IPS DF 6.9 (cell line): Measurements from ENCODE around the gene GLP1R.

Experiments used
- DNase-seq: peaks from one replicate; pipeline ENCODE4 v3.0.0-alpha.2; 2013; ENCODE audit warnings: low read depth, low spot score
- H3K27ac ChIP-seq: one replicate; pipeline ENCODE4 v1.5.1; 2013; ENCODE audit warnings: low read length, control low read depth
- H3K27me3 ChIP-seq: 2 replicates; pipeline ENCODE4 v1.6.1; 2013; ENCODE audit warnings: mild to moderate bottlenecking, low read length; ENCODE audit not compliant: control insufficient read depth, insufficient read depth
- H3K36me3 ChIP-seq: 2 replicates; pipeline ENCODE4 v1.6.1; 2013; ENCODE audit warnings: low read length; ENCODE audit not compliant: control insufficient read depth, insufficient read depth
- H3K4me1 ChIP-seq: 2 replicates; pipeline ENCODE4 v1.6.1; 2013; ENCODE audit warnings: low read length; ENCODE audit not compliant: control insufficient read depth, insufficient read depth
- H3K4me3 ChIP-seq: 2 replicates; pipeline ENCODE4 v1.5.1; 2013; ENCODE audit warnings: mild to moderate bottlenecking, low read length
- H3K9me3 ChIP-seq: 2 replicates; pipeline ENCODE4 v1.6.1; 2013; ENCODE audit warnings: low read length, inconsistent platforms; ENCODE audit not compliant: control insufficient read depth, insufficient read depth
- WGBS: extraction: QIAGEN DNeasy Blood & Tissue Kit; methylation state at CpG from one replicate; pipeline ENCODE4 v1.1.7; 2013; ENCODE audit warnings: mixed read lengths, missing lambda C conversion rate; ENCODE audit not compliant: insufficient read length, insufficient coverage; 5-methylcytosine and 5-hydroxymethylcytosine counted together

The GLP1R gene

GRCh38 chr6:39061588-39061987 is 13.0 kb downstream of the GLP1R start:
- Histone ChIP-seq H3K27me3 (no peaks in the 10 kb centered on the region), H3K27ac (no peak overlapping the region), H3K4me1 (no peaks in the 10 kb centered on the region), H3K4me3 (no peak overlapping the region), H3K9me3 (no peaks in the 10 kb centered on the region), H3K36me3 (no peaks in the 10 kb centered on the region)
- DNase-seq = no peak
- WGBS = no CpG with 5 or more reads among the region's 3 CpGs

GRCh38 chr6:39062014-39062740 is 13.6 kb downstream of the GLP1R start:
- no peaks in the 10 kb centered on the region for H3K27me3 ChIP-seq
- DNase-seq = no peak
- no peak overlapping the region for H3K27ac ChIP-seq
- no peaks in the 10 kb centered on the region for H3K4me1 ChIP-seq
- H3K4me3 ChIP-seq = no peak overlapping the region
- no CpG with 5 or more reads among the region's 10 CpGs for WGBS
- H3K9me3 ChIP-seq = no peaks in the 10 kb centered on the region
- H3K36me3 ChIP-seq = no peaks in the 10 kb centered on the region

GRCh38 chr6:39063526-39063925 is 14.9 kb downstream of the GLP1R start:
- Histone ChIP-seq H3K36me3 (no peaks in the 10 kb centered on the region), H3K9me3 (no peaks in the 10 kb centered on the region), H3K27me3 (no peaks in the 10 kb centered on the region), H3K4me1 (no peaks in the 10 kb centered on the region), H3K27ac (no peak overlapping the region), H3K4me3 (no peak overlapping the region)
- no CpG with 5 or more reads among the region's 1 CpG for WGBS
- no peak for DNase-seq

- Histone ChIP-seq H3K4me1 (no peaks in the 10 kb centered on the region), H3K27me3 (no peaks in the 10 kb centered on the region), H3K9me3 (no peaks in the 10 kb centered on the region), H3K36me3 (no peaks in the 10 kb centered on the region), H3K27ac (no peak overlapping the region), H3K4me3 (no peak overlapping the region)
- DNase-seq = no peak
- WGBS = no CpG with 5 or more reads among the region's 8 CpGs
Measured at GRCh38 chr6:39065561-39065960, 17.0 kb downstream of the GLP1R start.

GRCh38 chr6:39068391-39068790 is 19.8 kb downstream of the GLP1R start:
- no peaks in the 10 kb centered on the region for H3K36me3 ChIP-seq
- peaks cover 2% of the 10 kb centered on the region for H3K4me1 ChIP-seq
- H3K4me3 ChIP-seq = no peak overlapping the region
- H3K27me3 ChIP-seq = no peaks in the 10 kb centered on the region
- no peak overlapping the region for H3K27ac ChIP-seq
- no CpG with 5 or more reads among the region's 7 CpGs for WGBS
- H3K9me3 ChIP-seq = no peaks in the 10 kb centered on the region
- no peak for DNase-seq

- H3K4me1 ChIP-seq = peaks cover 3% of the 10 kb centered on the region
- no peaks in the 10 kb centered on the region for H3K9me3 ChIP-seq
- no CpG with 5 or more reads among the region's 9 CpGs for WGBS
- H3K36me3 ChIP-seq = no peaks in the 10 kb centered on the region
- H3K27ac ChIP-seq = no peak overlapping the region
- H3K4me3 ChIP-seq = no peak overlapping the region
- no peak for DNase-seq
- no peaks in the 10 kb centered on the region for H3K27me3 ChIP-seq
Measured at GRCh38 chr6:39072830-39073229, 24.2 kb downstream of the GLP1R start.

GRCh38 chr6:39073471-39074355 is 25.1 kb downstream of the GLP1R start:
- H3K4me3 ChIP-seq = no peak overlapping the region
- H3K27me3 ChIP-seq = no peaks in the 10 kb centered on the region
- no CpG with 5 or more reads among the region's 17 CpGs for WGBS
- no peaks in the 10 kb centered on the region for H3K36me3 ChIP-seq
- DNase-seq = no peak
- no peak overlapping the region for H3K27ac ChIP-seq
- peaks cover 3% of the 10 kb centered on the region for H3K4me1 ChIP-seq
- no peaks in the 10 kb centered on the region for H3K9me3 ChIP-seq

- Histone ChIP-seq H3K27me3 (no peaks in the 10 kb centered on the region), H3K27ac (no peak overlapping the region), H3K4me1 (peaks cover 3% of the 10 kb centered on the region), H3K36me3 (no peaks in the 10 kb centered on the region), H3K9me3 (no peaks in the 10 kb centered on the region), H3K4me3 (no peak overlapping the region)
- WGBS = no CpG with 5 or more reads among the region's 9 CpGs
- no peak for DNase-seq
Measured at GRCh38 chr6:39074486-39074885, 25.9 kb downstream of the GLP1R start.

- no peak overlapping the region for H3K4me3 ChIP-seq
- H3K27ac ChIP-seq = no peak overlapping the region
- no peaks in the 10 kb centered on the region for H3K27me3 ChIP-seq
- no CpG with 5 or more reads among the region's 12 CpGs for WGBS
- H3K36me3 ChIP-seq = no peaks in the 10 kb centered on the region
- no peaks in the 10 kb centered on the region for H3K9me3 ChIP-seq
- no peak for DNase-seq
- peaks cover 3% of the 10 kb centered on the region for H3K4me1 ChIP-seq
Measured at GRCh38 chr6:39075010-39075686, 26.6 kb downstream of the GLP1R start.

- Histone ChIP-seq H3K4me1 (peaks cover 3% of the 10 kb centered on the region), H3K9me3 (no peaks in the 10 kb centered on the region), H3K27me3 (no peaks in the 10 kb centered on the region), H3K36me3 (no peaks in the 10 kb centered on the region), H3K27ac (no peak overlapping the region), H3K4me3 (no peak overlapping the region)
- WGBS = no CpG with 5 or more reads among the region's 11 CpGs
- DNase-seq = no peak
Measured at GRCh38 chr6:39075807-39076622, 27.4 kb downstream of the GLP1R start.
